ENCODE results near the gene LSM3.

DNA sequence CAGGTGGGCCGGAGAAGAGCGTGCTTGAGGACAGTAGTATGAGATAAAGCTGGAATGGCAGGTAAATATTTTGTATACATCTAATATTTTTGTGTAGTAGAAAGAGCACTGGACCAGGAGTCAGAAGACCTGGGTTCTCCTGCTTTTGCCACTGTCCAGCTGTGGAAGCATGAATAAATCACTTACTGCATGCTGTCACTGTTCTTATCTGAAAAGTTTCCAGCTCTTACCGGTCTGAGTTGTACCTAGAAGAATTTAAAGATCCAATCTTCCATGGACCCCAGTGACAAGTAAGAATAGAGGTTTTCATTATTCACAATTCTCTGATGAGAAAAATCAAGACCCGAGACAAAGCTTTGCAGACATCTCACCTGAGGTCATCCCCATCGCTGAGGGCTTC is 6.1 kb upstream of the LSM3 start:
- TF ChIP-seq, protein P1, sequence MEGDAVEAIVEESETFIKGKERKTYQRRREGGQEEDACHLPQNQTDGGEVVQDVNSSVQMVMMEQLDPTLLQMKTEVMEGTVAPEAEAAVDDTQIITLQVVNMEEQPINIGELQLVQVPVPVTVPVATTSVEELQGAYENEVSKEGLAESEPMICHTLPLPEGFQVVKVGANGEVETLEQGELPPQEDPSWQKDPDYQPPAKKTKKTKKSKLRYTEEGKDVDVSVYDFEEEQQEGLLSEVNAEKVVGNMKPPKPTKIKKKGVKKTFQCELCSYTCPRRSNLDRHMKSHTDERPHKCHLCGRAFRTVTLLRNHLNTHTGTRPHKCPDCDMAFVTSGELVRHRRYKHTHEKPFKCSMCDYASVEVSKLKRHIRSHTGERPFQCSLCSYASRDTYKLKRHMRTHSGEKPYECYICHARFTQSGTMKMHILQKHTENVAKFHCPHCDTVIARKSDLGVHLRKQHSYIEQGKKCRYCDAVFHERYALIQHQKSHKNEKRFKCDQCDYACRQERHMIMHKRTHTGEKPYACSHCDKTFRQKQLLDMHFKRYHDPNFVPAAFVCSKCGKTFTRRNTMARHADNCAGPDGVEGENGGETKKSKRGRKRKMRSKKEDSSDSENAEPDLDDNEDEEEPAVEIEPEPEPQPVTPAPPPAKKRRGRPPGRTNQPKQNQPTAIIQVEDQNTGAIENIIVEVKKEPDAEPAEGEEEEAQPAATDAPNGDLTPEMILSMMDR (IDR thresholded peaks at IDR 0.05; ENCODE audit: insufficient read depth, low read length): no peak
- TF ChIP-seq, protein P2, sequence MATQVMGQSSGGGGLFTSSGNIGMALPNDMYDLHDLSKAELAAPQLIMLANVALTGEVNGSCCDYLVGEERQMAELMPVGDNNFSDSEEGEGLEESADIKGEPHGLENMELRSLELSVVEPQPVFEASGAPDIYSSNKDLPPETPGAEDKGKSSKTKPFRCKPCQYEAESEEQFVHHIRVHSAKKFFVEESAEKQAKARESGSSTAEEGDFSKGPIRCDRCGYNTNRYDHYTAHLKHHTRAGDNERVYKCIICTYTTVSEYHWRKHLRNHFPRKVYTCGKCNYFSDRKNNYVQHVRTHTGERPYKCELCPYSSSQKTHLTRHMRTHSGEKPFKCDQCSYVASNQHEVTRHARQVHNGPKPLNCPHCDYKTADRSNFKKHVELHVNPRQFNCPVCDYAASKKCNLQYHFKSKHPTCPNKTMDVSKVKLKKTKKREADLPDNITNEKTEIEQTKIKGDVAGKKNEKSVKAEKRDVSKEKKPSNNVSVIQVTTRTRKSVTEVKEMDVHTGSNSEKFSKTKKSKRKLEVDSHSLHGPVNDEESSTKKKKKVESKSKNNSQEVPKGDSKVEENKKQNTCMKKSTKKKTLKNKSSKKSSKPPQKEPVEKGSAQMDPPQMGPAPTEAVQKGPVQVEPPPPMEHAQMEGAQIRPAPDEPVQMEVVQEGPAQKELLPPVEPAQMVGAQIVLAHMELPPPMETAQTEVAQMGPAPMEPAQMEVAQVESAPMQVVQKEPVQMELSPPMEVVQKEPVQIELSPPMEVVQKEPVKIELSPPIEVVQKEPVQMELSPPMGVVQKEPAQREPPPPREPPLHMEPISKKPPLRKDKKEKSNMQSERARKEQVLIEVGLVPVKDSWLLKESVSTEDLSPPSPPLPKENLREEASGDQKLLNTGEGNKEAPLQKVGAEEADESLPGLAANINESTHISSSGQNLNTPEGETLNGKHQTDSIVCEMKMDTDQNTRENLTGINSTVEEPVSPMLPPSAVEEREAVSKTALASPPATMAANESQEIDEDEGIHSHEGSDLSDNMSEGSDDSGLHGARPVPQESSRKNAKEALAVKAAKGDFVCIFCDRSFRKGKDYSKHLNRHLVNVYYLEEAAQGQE (IDR thresholded peaks at IDR 0.05; ENCODE audit: insufficient replicate concordance, low read depth): no peak
